SK-N-SH (cell line): ENCODE results near the gene ERCC6L. TPM values are rescaled to one million over a fixed set of nuclear protein-coding genes. Genes with fewer than 3 reads are reported as not detected.

Experiments used
- CTCF ChIA-PET: fragments of 300-600, 350-600 bp; formaldehyde crosslinking; extraction: SDS; loops from one replicate; lab custom pipeline; 2021; lab: Yijun Ruan, JAX
- POLR2A ChIA-PET: fragments of 350-600 bp; sonication (Branson Sonifier 250); formaldehyde crosslinking; extraction: SDS; loops from one replicate; lab custom pipeline; 2020; ENCODE audit warnings: antibody characterized with exemption, inconsistent platforms; lab: Yijun Ruan, JAX
- DNase-seq: peaks from one replicate; pipeline ENCODE4 v3.0.0; 2012
- H2AFZ ChIP-seq: fragments of 200-600 bp; sonication (generic); 2 replicates; pipeline ENCODE4 v1.8.1; 2016; ENCODE audit warnings: antibody characterized with exemption, mild to moderate bottlenecking, low read depth
- H3F3A ChIP-seq: fragments of 200-600 bp; sonication (generic); replicated peaks from 2 replicates; pipeline ENCODE3; 2016; ENCODE audit warnings: antibody characterized with exemption, mild to moderate bottlenecking; ENCODE audit not compliant: insufficient read depth
- H3K27ac ChIP-seq, 2 experiments: fragments of 200-500 bp in 1 of 2; fragments of 200-600 bp in 1 of 2; sonication (Bioruptor generic) in 1 of 2; sonication (generic), shearing (Covaris generic) in 1 of 2; 2 replicates each; pipeline versions ENCODE4 v1.5.1 to v1.6.1; 2014 to 2016; ENCODE audit warnings: low read depth in 2 of 2, inconsistent platforms in 1 of 2, low read length in 1 of 2, mild to moderate bottlenecking in 1 of 2, mixed read lengths in 1 of 2
- H3K27me3 ChIP-seq: fragments of 200-600 bp; sonication (generic), shearing (Covaris generic); 2 replicates; pipeline ENCODE4 v1.6.1; 2016; ENCODE audit warnings: mixed run types; ENCODE audit not compliant: insufficient read depth
- H3K36me3 ChIP-seq, 2 experiments: fragments of 200-500 bp in 1 of 2; fragments of 200-600 bp in 1 of 2; sonication (Bioruptor generic) in 1 of 2; sonication (generic) in 1 of 2; replicated peaks in 1 of 2; 2 replicates each; pipeline versions ENCODE3 to v1.5.1; 2014 to 2016; ENCODE audit warnings: low read length in 1 of 2, mild to moderate bottlenecking in 1 of 2; ENCODE audit not compliant: insufficient read depth in 2 of 2, control insufficient read depth in 1 of 2
- H3K4me1 ChIP-seq, 2 experiments: fragments of 200-500 bp in 1 of 2; fragments of 200-600 bp in 1 of 2; sonication (Bioruptor generic) in 1 of 2; sonication (generic), shearing (Covaris generic) in 1 of 2; 2 replicates each; pipeline versions ENCODE4 v1.5.1 to v1.6.1; 2014 to 2016; ENCODE audit warnings: low read depth in 1 of 2, low read length in 1 of 2, mixed run types in 1 of 2; ENCODE audit not compliant: insufficient read depth in 2 of 2, control insufficient read depth in 1 of 2
- H3K4me2 ChIP-seq: fragments of 200-600 bp; sonication (generic), shearing (Covaris generic); 2 replicates; pipeline ENCODE4 v1.6.1; 2017; ENCODE audit warnings: mixed run types
- H3K4me3 ChIP-seq, 2 experiments: fragments of 200-500 bp in 1 of 2; fragments of 200-600 bp in 1 of 2; sonication (Bioruptor generic) in 1 of 2; sonication (generic), shearing (Covaris generic) in 1 of 2; 2 replicates each; pipeline versions ENCODE4 v1.5.1 to v1.8.1; 2014 to 2016; ENCODE audit warnings: low read depth in 2 of 2, inconsistent platforms in 1 of 2, low read length in 1 of 2, mild to moderate bottlenecking in 1 of 2, mixed read lengths in 1 of 2, moderate library complexity in 1 of 2
- H3K79me2 ChIP-seq: fragments of 200-600 bp; sonication (generic); 2 replicates; pipeline ENCODE4 v1.8.1; 2017; ENCODE audit warnings: mild to moderate bottlenecking; ENCODE audit not compliant: insufficient read depth
- H3K9ac ChIP-seq: fragments of 200-600 bp; sonication (generic); 2 replicates; pipeline ENCODE4 v1.6.1; 2017; ENCODE audit warnings: mixed run types
- H3K9me2 ChIP-seq: fragments of 200-600 bp; sonication (generic); 2 replicates; pipeline ENCODE4 v1.6.1; 2017; ENCODE audit warnings: mixed run types
- H3K9me3 ChIP-seq: fragments of 200-600 bp; sonication (generic); 2 replicates; pipeline ENCODE4 v1.6.1; 2017; ENCODE audit warnings: mixed run types, mild to moderate bottlenecking, moderate library complexity
- H4K20me1 ChIP-seq: fragments of 200-600 bp; sonication (generic); 2 replicates; pipeline ENCODE4 v1.6.1; 2017; ENCODE audit warnings: mild to moderate bottlenecking, mixed run types; ENCODE audit not compliant: insufficient read depth
- ELF1 ChIP-seq: IDR thresholded peaks from 2 replicates; pipeline ENCODE4 v1.4.0; 2012
- EP300 ChIP-seq, 2 experiments: IDR thresholded peaks; 2 replicates each; pipeline versions ENCODE4 v1.4.0 to v1.6.1; 2012; ENCODE audit warnings: borderline replicate concordance in 1 of 2, low read depth in 1 of 2, low read length in 1 of 2
- EZH2phosphoT487 ChIP-seq: fragments of 200-600 bp; sonication (generic); IDR thresholded peaks from 2 replicates; pipeline ENCODE4 v1.6.1; 2017; ENCODE audit warnings: low read depth, mixed run types, mild to moderate bottlenecking, antibody characterized with exemption, moderate library complexity, borderline replicate concordance
- FOSL2 ChIP-seq: IDR thresholded peaks from 2 replicates; pipeline ENCODE4 v1.4.0; 2012; ENCODE audit warnings: low read depth, mild to moderate bottlenecking, moderate library complexity, borderline replicate concordance
- JUND ChIP-seq: IDR thresholded peaks from 2 replicates; pipeline ENCODE4 v1.4.0; 2012
- NRF1 ChIP-seq: IDR thresholded peaks from 2 replicates; pipeline ENCODE4 v1.6.1; 2012; ENCODE audit warnings: low read depth, mild to moderate bottlenecking, low read length
- TAF1 ChIP-seq: IDR thresholded peaks from 2 replicates; pipeline ENCODE4 v1.6.1; 2012; ENCODE audit warnings: low read depth, mild to moderate bottlenecking, low read length, moderate library complexity, borderline replicate concordance
- TCF12 ChIP-seq: IDR thresholded peaks from 2 replicates; pipeline ENCODE4 v1.4.0; 2012
- YY1 ChIP-seq: IDR thresholded peaks from 2 replicates; pipeline ENCODE4 v1.4.0; 2012; ENCODE audit warnings: low read depth, mild to moderate bottlenecking
- WGBS: methylation state at CpG from one replicate; pipeline ENCODE4 v1.1.6; 2017; ENCODE audit warnings: low lambda C conversion rate; 5-methylcytosine and 5-hydroxymethylcytosine counted together
- polyA plus RNA-seq, 3 experiments: library from polyadenylated mRNA; depleted of rRNA; stranded (reverse); fragments of >200 nt; gene quantifications; 2 replicates each; pipeline ENCODE4 v1.2.3, GENCODE V29; 2012
- TF ChIP-seq, protein P1 (sequence below): IDR thresholded peaks from 2 replicates; pipeline ENCODE4 v1.4.0; 2012; ENCODE audit warnings: low read depth, borderline replicate concordance
- TF ChIP-seq, protein P2 (sequence below): IDR thresholded peaks from 2 replicates; pipeline ENCODE4 v1.6.1; 2012; ENCODE audit warnings: mild to moderate bottlenecking, low read depth, low read length, moderate library complexity
- TF ChIP-seq, protein P3 (sequence below): fragments of 150-350 bp; IDR thresholded peaks from 2 replicates; pipeline ENCODE4 v1.6.1; 2016; ENCODE audit warnings: mild to moderate bottlenecking, low read depth, low read length
- TF ChIP-seq, protein P4 (sequence below): IDR thresholded peaks from 2 replicates; pipeline ENCODE4 v1.4.0; 2012; ENCODE audit warnings: low read depth, borderline replicate concordance

Gene ERCC6L
- polyA plus RNA-seq, 1 of the 3 experiments (the other 2 are of a cell fraction), result 1.5 TPM

- Histone ChIP-seq H2AFZ (peak overlapping the region; percentile 60), H3K4me1 (no peaks in the 10 kb centered on the region), H3K4me2 (peak overlapping the region; percentile 54; the same call in 1 of the 2 replicates), H3F3A (peaks cover 15% of the 10 kb centered on the region), H3K9me3 (no peaks in the 10 kb centered on the region), H3K9ac (peak overlapping the region; percentile 60), H3K36me3 (peaks cover 40 to 50% of the 10 kb centered on the region in 2 experiments), H3K4me3 (peak overlapping the region in 1 of 2 experiments; percentile 34; a peak in 1 of 4 replicates), H3K9me2 (no peaks in the 10 kb centered on the region), H3K27me3 (no peaks in the 10 kb centered on the region), H4K20me1 (no peaks in the 10 kb centered on the region), H3K27ac (peak overlapping the region in 1 of 2 experiments; percentile 87; a peak in 3 of 4 replicates), H3K79me2 (peaks cover 34% of the 10 kb centered on the region; the same call in 1 of the 2 replicates)
- ChIA-PET CTCF (no interaction called here), POLR2A (no interaction called here)
- DNase-seq, result no peak
- TF ChIP-seq JUND (peak; percentile 21), FOSL2 (peak; percentile 50; the same call in 1 of the 2 replicates), TAF1 (no peak)
- WGBS, result 59% methylated on average over 7 of the region's 7 CpGs
These were observed 36.8 kb downstream of the ERCC6L start for GRCh38 chrX:72201836-72202536.

GRCh38 chrX:72182924-72183323 is 55.9 kb downstream of the ERCC6L start:
- no peaks in the 10 kb centered on the region for H3K9me3 ChIP-seq
- peak overlapping the region; percentile 97 for H3K9ac ChIP-seq
- no peak for DNase-seq
- TF ChIP-seq, protein P1, sequence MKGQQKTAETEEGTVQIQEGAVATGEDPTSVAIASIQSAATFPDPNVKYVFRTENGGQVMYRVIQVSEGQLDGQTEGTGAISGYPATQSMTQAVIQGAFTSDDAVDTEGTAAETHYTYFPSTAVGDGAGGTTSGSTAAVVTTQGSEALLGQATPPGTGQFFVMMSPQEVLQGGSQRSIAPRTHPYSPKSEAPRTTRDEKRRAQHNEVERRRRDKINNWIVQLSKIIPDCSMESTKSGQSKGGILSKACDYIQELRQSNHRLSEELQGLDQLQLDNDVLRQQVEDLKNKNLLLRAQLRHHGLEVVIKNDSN, result no peak
- no peak for TF ChIP-seq EP300 (IDR thresholded peaks at IDR 0.05; ENCODE audit: borderline replicate concordance in 1 of 2, low read depth in 1 of 2, low read length in 1 of 2)
- no peak for TF ChIP-seq NRF1
- no peak for TF ChIP-seq EZH2phosphoT487
- TF ChIP-seq ELF1, result no peak
- TF ChIP-seq, protein P2, sequence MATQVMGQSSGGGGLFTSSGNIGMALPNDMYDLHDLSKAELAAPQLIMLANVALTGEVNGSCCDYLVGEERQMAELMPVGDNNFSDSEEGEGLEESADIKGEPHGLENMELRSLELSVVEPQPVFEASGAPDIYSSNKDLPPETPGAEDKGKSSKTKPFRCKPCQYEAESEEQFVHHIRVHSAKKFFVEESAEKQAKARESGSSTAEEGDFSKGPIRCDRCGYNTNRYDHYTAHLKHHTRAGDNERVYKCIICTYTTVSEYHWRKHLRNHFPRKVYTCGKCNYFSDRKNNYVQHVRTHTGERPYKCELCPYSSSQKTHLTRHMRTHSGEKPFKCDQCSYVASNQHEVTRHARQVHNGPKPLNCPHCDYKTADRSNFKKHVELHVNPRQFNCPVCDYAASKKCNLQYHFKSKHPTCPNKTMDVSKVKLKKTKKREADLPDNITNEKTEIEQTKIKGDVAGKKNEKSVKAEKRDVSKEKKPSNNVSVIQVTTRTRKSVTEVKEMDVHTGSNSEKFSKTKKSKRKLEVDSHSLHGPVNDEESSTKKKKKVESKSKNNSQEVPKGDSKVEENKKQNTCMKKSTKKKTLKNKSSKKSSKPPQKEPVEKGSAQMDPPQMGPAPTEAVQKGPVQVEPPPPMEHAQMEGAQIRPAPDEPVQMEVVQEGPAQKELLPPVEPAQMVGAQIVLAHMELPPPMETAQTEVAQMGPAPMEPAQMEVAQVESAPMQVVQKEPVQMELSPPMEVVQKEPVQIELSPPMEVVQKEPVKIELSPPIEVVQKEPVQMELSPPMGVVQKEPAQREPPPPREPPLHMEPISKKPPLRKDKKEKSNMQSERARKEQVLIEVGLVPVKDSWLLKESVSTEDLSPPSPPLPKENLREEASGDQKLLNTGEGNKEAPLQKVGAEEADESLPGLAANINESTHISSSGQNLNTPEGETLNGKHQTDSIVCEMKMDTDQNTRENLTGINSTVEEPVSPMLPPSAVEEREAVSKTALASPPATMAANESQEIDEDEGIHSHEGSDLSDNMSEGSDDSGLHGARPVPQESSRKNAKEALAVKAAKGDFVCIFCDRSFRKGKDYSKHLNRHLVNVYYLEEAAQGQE, result no peak
- no peak for TF ChIP-seq JUND
- TF ChIP-seq, protein P3, sequence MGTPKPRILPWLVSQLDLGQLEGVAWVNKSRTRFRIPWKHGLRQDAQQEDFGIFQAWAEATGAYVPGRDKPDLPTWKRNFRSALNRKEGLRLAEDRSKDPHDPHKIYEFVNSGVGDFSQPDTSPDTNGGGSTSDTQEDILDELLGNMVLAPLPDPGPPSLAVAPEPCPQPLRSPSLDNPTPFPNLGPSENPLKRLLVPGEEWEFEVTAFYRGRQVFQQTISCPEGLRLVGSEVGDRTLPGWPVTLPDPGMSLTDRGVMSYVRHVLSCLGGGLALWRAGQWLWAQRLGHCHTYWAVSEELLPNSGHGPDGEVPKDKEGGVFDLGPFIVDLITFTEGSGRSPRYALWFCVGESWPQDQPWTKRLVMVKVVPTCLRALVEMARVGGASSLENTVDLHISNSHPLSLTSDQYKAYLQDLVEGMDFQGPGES, result no peak
- TF ChIP-seq, protein P4, sequence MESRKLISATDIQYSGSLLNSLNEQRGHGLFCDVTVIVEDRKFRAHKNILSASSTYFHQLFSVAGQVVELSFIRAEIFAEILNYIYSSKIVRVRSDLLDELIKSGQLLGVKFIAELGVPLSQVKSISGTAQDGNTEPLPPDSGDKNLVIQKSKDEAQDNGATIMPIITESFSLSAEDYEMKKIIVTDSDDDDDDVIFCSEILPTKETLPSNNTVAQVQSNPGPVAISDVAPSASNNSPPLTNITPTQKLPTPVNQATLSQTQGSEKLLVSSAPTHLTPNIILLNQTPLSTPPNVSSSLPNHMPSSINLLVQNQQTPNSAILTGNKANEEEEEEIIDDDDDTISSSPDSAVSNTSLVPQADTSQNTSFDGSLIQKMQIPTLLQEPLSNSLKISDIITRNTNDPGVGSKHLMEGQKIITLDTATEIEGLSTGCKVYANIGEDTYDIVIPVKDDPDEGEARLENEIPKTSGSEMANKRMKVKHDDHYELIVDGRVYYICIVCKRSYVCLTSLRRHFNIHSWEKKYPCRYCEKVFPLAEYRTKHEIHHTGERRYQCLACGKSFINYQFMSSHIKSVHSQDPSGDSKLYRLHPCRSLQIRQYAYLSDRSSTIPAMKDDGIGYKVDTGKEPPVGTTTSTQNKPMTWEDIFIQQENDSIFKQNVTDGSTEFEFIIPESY, result no peak
- TF ChIP-seq TCF12, result no peak
- TF ChIP-seq YY1, result no peak
- POLR2A ChIA-PET, result no interaction called here
- peaks cover 12% of the 10 kb centered on the region in 2 experiments for H3K36me3 ChIP-seq
- no peaks in the 10 kb centered on the region for H3F3A ChIP-seq
- H3K27ac ChIP-seq, result no peak overlapping the region
- peaks cover 2 to 10% of the 10 kb centered on the region in 2 experiments; a peak in 2 of 4 replicates for H3K4me1 ChIP-seq
- H4K20me1 ChIP-seq, result no peaks in the 10 kb centered on the region
- no peak overlapping the region for H2AFZ ChIP-seq
- no peaks in the 10 kb centered on the region for H3K9me2 ChIP-seq
- peaks cover 37% of the 10 kb centered on the region for H3K79me2 ChIP-seq
- H3K4me2 ChIP-seq, result peak overlapping the region; percentile 80
- peak overlapping the region; percentile 94 to 99 for H3K4me3 ChIP-seq
- no peaks in the 10 kb centered on the region for H3K27me3 ChIP-seq
- WGBS, result 87% methylated on average over 2 of the region's 2 CpGs
- CTCF ChIA-PET, result no interaction called here
